HepG2 (cell line): ENCODE results near the gene MTRR. TPM values are rescaled to one million over a fixed set of nuclear protein-coding genes. Genes with fewer than 3 reads are reported as not detected.

Experiments
- ATF1 ChIP-seq: IDR thresholded peaks from 2 replicates; pipeline ENCODE4 v1.6.1; 2016; ENCODE audit warnings: mild to moderate bottlenecking, control low read depth
- ATF2 ChIP-seq: sonication (generic); formaldehyde crosslinking; IDR thresholded peaks from 2 replicates; pipeline ENCODE4 v1.4.0; 2020; ENCODE audit warnings: missing genetic modification reagents
- E2F2 ChIP-seq: sonication (generic); formaldehyde crosslinking; IDR thresholded peaks from 2 replicates; pipeline ENCODE4 v1.4.0; 2020; ENCODE audit warnings: missing genetic modification reagents, borderline replicate concordance
- ESRRA ChIP-seq: sonication (generic); formaldehyde crosslinking; IDR thresholded peaks from 2 replicates; pipeline ENCODE4 v1.5.1; 2020; ENCODE audit warnings: mild to moderate bottlenecking, low read depth, missing genetic modification reagents
- GATA4 ChIP-seq: sonication (generic); IDR thresholded peaks from 2 replicates; pipeline ENCODE4 v1.6.1; 2016; ENCODE audit warnings: antibody characterized with exemption, low read depth, borderline replicate concordance
- IRF2 ChIP-seq: IDR thresholded peaks from 2 replicates; pipeline ENCODE4 v1.6.1; 2018; ENCODE audit warnings: missing genetic modification reagents, missing compliant biosample characterization
- PRDM10 ChIP-seq: sonication (generic); formaldehyde crosslinking; IDR thresholded peaks from 2 replicates; pipeline ENCODE4 v1.4.0; 2020; ENCODE audit warnings: low read depth, missing genetic modification reagents
- RAD21 ChIP-seq: fragments of 450-650 bp; formaldehyde crosslinking; IDR thresholded peaks from 2 replicates; pipeline ENCODE4 v1.5.0; 2020; ENCODE audit warnings: mild to moderate bottlenecking
- REPIN1 ChIP-seq: sonication (generic); formaldehyde crosslinking; IDR thresholded peaks from 2 replicates; pipeline ENCODE4 v1.8.0; 2022; ENCODE audit warnings: missing genetic modification reagents, low read depth, mild to moderate bottlenecking, borderline replicate concordance
- RXRA ChIP-seq: sonication (generic); formaldehyde crosslinking; IDR thresholded peaks from 2 replicates; pipeline ENCODE4 v1.5.1; 2020; ENCODE audit warnings: missing genetic modification reagents
- SRSF1 ChIP-seq: fragments of 200-400 bp; formaldehyde crosslinking; optimal IDR thresholded peaks from 2 replicates; pipeline ENCODE3; 2017; ENCODE audit warnings: mild to moderate bottlenecking, low read depth, low read length, moderate library complexity
- TFAP4 ChIP-seq: sonication (generic); IDR thresholded peaks from 2 replicates; pipeline ENCODE4 v1.6.1; 2016; ENCODE audit warnings: low read depth, borderline replicate concordance
- TOPORS ChIP-seq: sonication (generic); formaldehyde crosslinking; IDR thresholded peaks from 2 replicates; pipeline ENCODE4 v1.8.0; 2023; ENCODE audit warnings: mild to moderate bottlenecking, missing genetic modification reagents
- ZC3H13 ChIP-seq: sonication (generic); formaldehyde crosslinking; IDR thresholded peaks from 2 replicates; pipeline ENCODE4 v1.8.1; 2023; ENCODE audit warnings: mild to moderate bottlenecking, missing genetic modification reagents, moderate library complexity
- ZFP37 ChIP-seq: sonication (generic); formaldehyde crosslinking; IDR thresholded peaks from 2 replicates; pipeline ENCODE4 v1.4.0; 2020; ENCODE audit warnings: missing genetic modification reagents, borderline replicate concordance
- ZFP90 ChIP-seq: sonication (generic); formaldehyde crosslinking; IDR thresholded peaks from 2 replicates; pipeline ENCODE4 v1.8.0; 2022; ENCODE audit warnings: missing genetic modification reagents, mild to moderate bottlenecking, inconsistent platforms, borderline replicate concordance
- ZMYM3 ChIP-seq: sonication (generic); formaldehyde crosslinking; IDR thresholded peaks from 2 replicates; pipeline ENCODE4 v1.5.1; 2020; ENCODE audit warnings: mild to moderate bottlenecking, missing genetic modification reagents
- ZNF180 ChIP-seq: sonication (generic); formaldehyde crosslinking; IDR thresholded peaks from 2 replicates; pipeline ENCODE4 v1.4.0; 2020; ENCODE audit warnings: low read depth, missing genetic modification reagents, borderline replicate concordance
- ZNF230 ChIP-seq: sonication (generic); formaldehyde crosslinking; IDR thresholded peaks from 2 replicates; pipeline ENCODE4 v1.4.0; 2020; ENCODE audit warnings: mild to moderate bottlenecking, missing genetic modification reagents
- ZNF30 ChIP-seq: sonication (generic); formaldehyde crosslinking; IDR thresholded peaks from 2 replicates; pipeline ENCODE4 v1.5.0; 2020; ENCODE audit warnings: mild to moderate bottlenecking, missing genetic modification reagents
- ZNF747 ChIP-seq: sonication (generic); formaldehyde crosslinking; IDR thresholded peaks from 2 replicates; pipeline ENCODE4 v1.8.1; 2023; ENCODE audit warnings: missing genetic modification reagents, mild to moderate bottlenecking, borderline replicate concordance
- polyA plus RNA-seq, 8 experiments: library from polyadenylated mRNA; depleted of rRNA in 3 of 8; stranded (reverse) in 7 of 8; unstranded in 1 of 8; fragments of >200 nt; fragmentation: Illumina TruSeq in 4 of 8; extraction: Trizol in 4 of 8; gene quantifications; 2 replicates each; pipeline versions ENCODE4 v1.2.1 to v1.2.3, GENCODE V29; 2011 to 2016; ENCODE audit warnings: low read depth in 4 of 8, missing spikeins in 1 of 8, mixed read lengths in 1 of 8; ENCODE audit not compliant: insufficient read depth in 1 of 8
- total RNA-seq, 5 experiments: library from RNA; depleted of rRNA; stranded (reverse); fragments of >200 nt; fragmentation: Illumina TruSeq; extraction: Trizol; gene quantifications; 2 replicates each; pipeline ENCODE4 v1.2.3, GENCODE V29; 2016; ENCODE audit warnings: low read depth in 1 of 5

MTRR gene
- total and polyA plus RNA-seq, 2 of the 13 experiments (the other 11 are each of a cell fraction or from before 2014, with no cell fraction given): 39.2 to 59.2 TPM

- TF ChIP-seq ZNF30 (CRISPR knock-in tag) (0 out of 2 replicates have a peak, but pooled peaks have one; percentile 42), ZFP90 (CRISPR knock-in tag) (peak; percentile 20; the same call in 1 of the 2 replicates), TOPORS (CRISPR knock-in tag) (0 out of 2 replicates have a peak, but pooled peaks have one; percentile 63), ZNF180 (CRISPR knock-in tag) (no peak), TFAP4 (0 out of 2 replicates have a peak, but pooled peaks have one; percentile 7), ZC3H13 (CRISPR knock-in tag) (peak; percentile 51; the same call in 1 of the 2 replicates), RAD21 (CRISPR knock-in tag) (peak; percentile 46; the same call in 1 of the 2 replicates), E2F2 (CRISPR knock-in tag) (0 out of 2 replicates have a peak, but pooled peaks have one; percentile 54), REPIN1 (peak; percentile 53; the same call in 1 of the 2 replicates), PRDM10 (CRISPR knock-in tag) (no peak), ATF2 (peak; percentile 14; the same call in 1 of the 2 replicates), GATA4 (peak; percentile 36; the same call in 1 of the 2 replicates), ZNF747 (no peak), SRSF1 (peak; percentile 75), ESRRA (CRISPR knock-in tag) (peak; percentile 76; the same call in 1 of the 2 replicates), ZMYM3 (CRISPR knock-in tag) (no peak), RXRA (peak; percentile 32; the same call in 1 of the 2 replicates), ZFP37 (CRISPR knock-in tag) (peak; percentile 62; the same call in 1 of the 2 replicates), IRF2 (0 out of 2 replicates have a peak, but pooled peaks have one; percentile 27), ZNF230 (CRISPR knock-in tag) (no peak), ATF1 (CRISPR knock-in tag) (peak; percentile 81; the same call in 1 of the 2 replicates)
Observed at GRCh38 chr5:7868773-7869473, at the start of gene MTRR, which contains the start of gene FASTKD3 (continued).
